ENCODE measurements around the gene EFCAB7.
A peak's percentile ranks its signal among the peaks of the same experiment; 100 is the strongest.

The EFCAB7 gene

DNA sequence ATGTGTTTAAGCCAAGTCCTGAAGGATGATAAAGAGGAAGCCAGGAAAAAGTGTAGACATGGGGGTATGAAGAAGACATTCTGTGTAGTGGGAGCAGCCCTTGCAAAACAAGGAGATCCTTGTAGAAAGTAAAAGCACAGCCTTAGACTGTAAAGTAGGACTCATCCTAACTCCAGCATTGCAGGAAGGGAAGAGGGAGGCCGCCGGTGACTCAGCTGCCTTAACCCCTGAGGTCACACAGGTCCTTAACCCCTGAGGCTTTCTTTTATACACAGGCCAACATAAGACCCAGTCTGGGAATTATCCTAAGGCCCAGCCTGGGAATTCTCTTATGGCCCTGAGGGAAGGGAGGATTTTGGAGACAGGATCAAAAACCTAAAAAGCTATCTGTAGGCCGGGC is 87.9 kb downstream of the EFCAB7 start:
- DNase-seq = no peak

DNA sequence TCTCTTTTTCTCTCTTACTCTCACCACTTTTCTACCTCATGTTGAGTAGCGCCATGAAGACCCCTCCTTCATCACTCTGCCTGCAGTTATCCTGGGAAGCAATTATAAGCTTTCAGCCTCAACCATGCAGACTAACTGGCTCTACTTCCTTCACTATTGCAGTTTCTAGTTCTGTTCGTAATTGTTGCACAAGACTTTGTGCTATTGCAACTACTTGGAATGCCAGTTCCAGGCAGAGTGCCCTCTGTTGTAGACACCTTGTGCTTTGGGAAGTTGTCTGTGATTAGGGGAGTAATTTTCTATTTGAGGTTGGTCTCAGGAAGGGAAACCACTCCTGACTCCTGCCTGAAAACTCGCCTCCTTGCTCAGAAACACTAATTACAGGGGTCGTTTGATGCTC is 89.2 kb downstream of the EFCAB7 start:
- no peak for DNase-seq

DNA sequence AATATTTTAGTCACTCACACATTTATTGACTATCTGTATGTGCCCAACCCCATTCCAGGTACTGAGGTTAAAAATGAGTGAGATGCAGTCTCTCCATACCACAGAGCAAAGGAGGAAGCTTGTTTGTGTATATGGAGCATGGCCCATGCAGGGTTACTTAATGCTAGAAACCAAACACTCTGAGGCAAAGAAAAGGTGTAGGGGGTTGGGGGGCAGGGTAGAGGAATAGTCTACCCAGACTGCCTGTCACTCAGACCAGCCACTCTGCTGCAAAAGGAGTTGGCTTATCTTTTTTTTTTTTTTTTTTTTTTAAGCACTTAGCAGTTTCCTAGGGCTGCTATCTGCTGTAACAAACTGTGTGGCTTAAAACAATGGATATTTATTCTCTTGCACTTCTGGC is 89.6 kb downstream of the EFCAB7 start:
- DNase-seq = no peak

DNA sequence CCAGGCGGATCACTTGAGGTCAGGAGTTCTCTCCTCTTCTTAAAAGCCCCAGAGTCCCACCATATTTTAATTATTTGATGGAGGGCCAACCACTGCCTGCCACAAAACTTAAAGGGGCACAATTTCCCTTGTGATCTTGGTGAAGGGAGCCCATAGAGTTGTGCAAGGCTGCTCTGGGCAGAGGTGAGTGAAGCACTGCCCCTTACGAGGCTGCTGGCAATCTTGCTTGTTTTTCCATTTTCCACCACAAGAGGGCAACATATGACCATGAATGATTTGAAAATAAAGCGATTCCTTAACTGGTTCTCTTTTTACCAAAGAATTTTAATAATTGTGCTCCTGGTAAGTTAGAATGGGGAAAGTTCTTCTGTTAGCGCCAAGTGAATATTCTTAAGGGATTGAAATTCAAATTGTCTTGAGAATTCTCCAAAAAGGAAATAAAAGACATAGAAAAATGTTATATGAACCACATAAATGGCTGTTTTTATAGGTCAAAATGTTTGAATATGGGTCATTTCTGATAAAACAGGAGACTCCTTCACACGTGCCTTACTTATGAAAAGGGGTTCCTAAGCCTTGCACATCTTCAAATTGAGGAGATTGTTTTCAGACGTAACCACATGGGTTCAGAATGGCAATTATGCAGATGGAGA is 92.6 kb downstream of the EFCAB7 start:
- DNase-seq = peak; percentile 55 to 80

DNA sequence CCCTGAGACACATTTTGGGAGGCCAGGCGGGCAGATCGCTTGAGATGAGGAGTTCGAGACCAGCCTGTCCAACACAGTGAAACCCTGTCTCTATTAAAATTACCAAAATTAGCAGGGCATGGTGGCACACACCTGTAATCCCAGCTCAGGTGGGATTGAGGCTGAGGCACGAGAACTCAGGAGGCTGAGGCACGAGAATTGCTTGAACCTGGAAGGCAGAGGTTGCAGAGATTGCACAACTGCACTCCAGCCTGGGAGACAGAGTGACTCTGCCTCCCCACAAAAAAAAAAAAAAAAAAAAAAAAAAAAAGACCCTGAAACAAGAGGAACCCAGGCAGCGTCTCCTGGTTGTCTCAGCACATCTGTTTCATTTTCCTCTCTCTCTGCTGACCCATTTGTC is 94.1 kb downstream of the EFCAB7 start:
- DNase-seq = no peak

DNA sequence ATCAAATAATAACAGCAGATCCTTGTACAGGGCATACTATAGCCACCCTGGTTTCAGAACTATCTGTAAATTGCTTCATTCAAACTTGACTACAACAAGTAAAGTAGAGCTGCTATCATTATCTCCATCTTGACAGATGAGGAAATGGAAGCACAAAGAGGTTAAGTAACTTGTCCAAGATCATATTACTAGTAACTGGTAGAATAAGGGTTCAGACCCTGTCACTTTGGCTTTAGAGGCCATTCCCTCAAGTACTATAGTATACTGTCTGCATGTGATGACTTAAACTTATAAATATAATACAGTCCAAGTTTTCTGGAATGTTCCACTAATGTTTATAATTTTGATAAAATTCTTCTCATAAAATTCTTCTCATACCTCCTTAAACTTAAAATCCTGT is 94.7 kb downstream of the EFCAB7 start:
- no peak for DNase-seq

DNA sequence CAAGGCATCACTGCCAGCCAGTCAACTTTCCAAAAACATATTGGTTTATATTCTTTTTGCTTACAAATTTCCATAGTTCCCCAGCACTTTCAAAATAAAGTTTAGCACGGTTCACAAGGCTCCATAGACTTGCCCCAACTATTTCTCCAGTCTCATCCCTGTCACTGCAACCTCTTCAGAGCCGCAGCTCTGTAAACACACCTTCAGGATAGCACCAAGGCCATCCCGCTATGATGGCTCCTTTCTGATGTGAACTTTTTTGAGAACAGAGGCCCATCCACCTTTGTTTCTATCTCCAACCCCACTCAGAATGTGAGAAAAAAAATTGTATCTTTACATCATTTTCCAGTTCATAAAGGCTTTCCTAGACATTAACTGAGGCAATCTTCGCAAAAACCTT is 96.2 kb downstream of the EFCAB7 start:
- no peak for DNase-seq

DNA sequence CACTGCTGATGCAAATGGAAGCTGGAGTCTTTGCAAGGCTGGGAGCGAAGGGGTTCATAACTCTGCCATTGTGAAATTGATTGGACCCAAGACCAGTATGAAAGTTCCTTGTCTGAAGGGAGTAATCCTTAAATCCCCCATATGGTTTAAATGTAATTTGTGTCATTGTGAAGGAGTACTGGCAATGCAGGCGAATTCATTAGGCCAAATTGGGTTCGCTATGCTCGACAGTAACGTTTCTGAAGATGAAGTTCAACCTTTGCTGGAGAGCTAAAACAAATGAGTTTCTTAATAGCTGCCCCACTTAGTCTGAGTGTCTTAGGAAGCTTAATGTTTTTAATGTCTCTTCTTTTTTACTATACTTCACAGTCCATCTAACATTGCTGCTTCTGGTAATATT is 97.3 kb downstream of the EFCAB7 start:
- DNase-seq = no peak

DNA sequence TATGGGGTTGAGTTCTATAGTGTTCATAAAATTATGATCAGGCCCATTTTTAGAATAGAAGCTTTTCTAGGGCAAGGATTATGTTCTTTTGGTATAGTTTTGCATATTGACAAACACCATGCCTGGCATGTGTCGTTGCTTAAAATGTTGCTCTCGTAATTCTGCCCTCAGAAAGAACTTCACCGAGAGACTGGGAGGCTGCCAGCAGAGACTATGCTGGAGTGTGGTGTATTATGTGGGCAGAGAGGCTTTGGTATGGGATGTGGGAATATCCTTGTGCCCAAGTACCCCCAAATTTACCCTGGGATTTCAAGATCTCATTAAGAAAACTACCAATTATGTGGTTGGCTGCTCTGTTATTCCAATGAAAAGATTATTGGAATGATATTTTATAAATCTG is 97.8 kb downstream of the EFCAB7 start:
- no peak for DNase-seq

DNA sequence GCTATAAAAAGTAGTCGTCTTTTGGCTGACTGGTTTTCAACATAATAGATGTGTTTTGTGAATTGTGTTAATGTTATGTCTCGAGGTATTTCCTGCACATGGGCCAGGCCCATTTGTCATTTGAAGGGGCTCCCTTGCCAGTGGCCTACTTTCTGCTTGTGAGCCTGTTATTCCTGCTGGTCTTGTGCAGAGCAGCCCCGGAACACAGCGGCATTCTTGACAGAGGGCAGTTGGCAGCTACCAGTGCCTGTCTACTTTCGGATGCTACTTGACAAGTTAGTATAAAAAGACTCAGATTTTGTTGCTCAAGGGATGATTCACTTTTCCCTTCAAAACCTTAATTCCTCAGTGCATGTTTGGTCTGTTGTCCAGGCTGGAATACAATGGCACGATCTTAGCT is 98.4 kb downstream of the EFCAB7 start:
- no peak for DNase-seq
